Measurements from ENCODE around the gene CLEC7A. TPM values are rescaled to one million over a fixed set of nuclear protein-coding genes. Genes with fewer than 3 reads are reported as not detected.

The CLEC7A gene
- polyA plus RNA-seq, 2 of the 4 experiments (the other 2 are of a cell fraction) = not detected

- TF ChIP-seq ATOH8 (CRISPR knock-in tag; IDR thresholded peaks at IDR 0.05; ENCODE audit: low read depth) = no peak
- TF ChIP-seq EHMT2 (IDR thresholded peaks at IDR 0.05; ENCODE audit: low read depth) = no peak
Measured at GRCh38 chr12:10121278-10121677, 8.7 kb downstream of the CLEC7A start (continued).

GRCh38 chr12:10119066-10119465, 10.9 kb downstream of the CLEC7A start:
- ChIA-PET POLR2A (no interaction called here), CTCF (interaction anchor here (1.0 to 1.7 kb wide), 3 partner anchors 20 to 109 kb away, joined by 3 to 7 read pairs (median 4); no protein-coding TSS in a partner anchor)
- Histone ChIP-seq H3K4me3 (no peak overlapping the region), H3K9me3 (no peaks in the 10 kb centered on the region), H3K4me2 (peak overlapping the region; percentile 11; the same call in 1 of the 3 replicates), H3K4me1 (peaks cover 7% of the 10 kb centered on the region; the same call in 1 of the 3 replicates), H3K27ac (no peak overlapping the region)
- DNase-seq (ENCODE audit: low read depth in 1 of 2, low spot score in 1 of 2) = peak in 1 of 2 experiments; percentile 38
- 30% methylated on average over 3 of the region's 3 CpGs for WGBS (ENCODE audit: missing lambda C conversion rate)
- TF ChIP-seq KDM1A (IDR thresholded peaks at IDR 0.05; ENCODE audit: low read depth) (no peak), MAFK (IDR thresholded peaks at IDR 0.05; ENCODE audit: partially characterized antibody) (peak; percentile 54), ZFP36 (IDR thresholded peaks at IDR 0.05; ENCODE audit: borderline replicate concordance, partially characterized antibody) (no peak), PBX3 (IDR thresholded peaks at IDR 0.05) (no peak), RNF2 (IDR thresholded peaks at IDR 0.05; ENCODE audit: borderline replicate concordance, low read depth) (no peak), KDM5A (IDR thresholded peaks at IDR 0.05) (no peak), TP53 (CRISPR knock-in tag; IDR thresholded peaks at IDR 0.05) (no peak), HOXB13 (CRISPR knock-in tag; IDR thresholded peaks at IDR 0.05; ENCODE audit: low read depth) (no peak)
- no peak for FAIRE-seq
- ATAC-seq = peak; percentile 57 to 62; a peak in 4 of 6 replicates

GRCh38 chr12:10115890-10116289, 14.1 kb downstream of the CLEC7A start:
- no peak for ATAC-seq
- POLR2A ChIA-PET = no interaction called here
- TF ChIP-seq CTCF (IDR thresholded peaks at IDR 0.05) (no peak), KDM5A (IDR thresholded peaks at IDR 0.05) (no peak), SREBF2 (IDR thresholded peaks at IDR 0.05) (no peak), SMC3 (IDR thresholded peaks at IDR 0.05) (no peak), RAD21 (conservative IDR thresholded peaks at IDR 0.05 in 1 of 2, IDR thresholded peaks at IDR 0.05 in 1 of 2) (no peak), RARB (CRISPR knock-in tag; IDR thresholded peaks at IDR 0.05) (no peak), BHLHE40 (IDR thresholded peaks at IDR 0.05; ENCODE audit: low read depth, low read length) (no peak), ZNF302 (CRISPR knock-in tag; IDR thresholded peaks at IDR 0.05) (no peak)

GRCh38 chr12:10115311-10115710, 14.7 kb downstream of the CLEC7A start:
- WGBS (ENCODE audit: missing lambda C conversion rate) = 79% methylated on average over 15 of the region's 15 CpGs
- ATAC-seq (no peak), DNase-seq (ENCODE audit: low read depth in 1 of 2, low spot score in 1 of 2) (no peak), FAIRE-seq (no peak)
- POLR2A ChIA-PET = no interaction called here
- Histone ChIP-seq H3K4me1 (peaks cover 22% of the 10 kb centered on the region), H3K4me2 (no peak overlapping the region), H3K27ac (no peak overlapping the region), H3K9me3 (no peaks in the 10 kb centered on the region), H3K4me3 (no peak overlapping the region)
- CTCF ChIA-PET = interaction anchor here (1.0 kb wide), 1 partner anchor 24 kb away, joined by 3 read pairs; no protein-coding TSS in a partner anchor
- TF ChIP-seq RARB (CRISPR knock-in tag; IDR thresholded peaks at IDR 0.05) (no peak), ZNF302 (CRISPR knock-in tag; IDR thresholded peaks at IDR 0.05) (no peak), REST (IDR thresholded peaks at IDR 0.05) (no peak), PHF8 (IDR thresholded peaks at IDR 0.05; ENCODE audit: borderline replicate concordance, low read depth) (no peak), GATA3 (IDR thresholded peaks at IDR 0.05; ENCODE audit: borderline replicate concordance) (no peak), RNF2 (IDR thresholded peaks at IDR 0.05; ENCODE audit: borderline replicate concordance, low read depth) (no peak), EHMT2 (IDR thresholded peaks at IDR 0.05; ENCODE audit: low read depth) (no peak), FOXS1 (CRISPR knock-in tag; IDR thresholded peaks at IDR 0.05) (no peak), SMC3 (IDR thresholded peaks at IDR 0.05) (no peak), RAD21 (conservative IDR thresholded peaks at IDR 0.05 in 1 of 2, IDR thresholded peaks at IDR 0.05 in 1 of 2) (no peak), CBX2 (IDR thresholded peaks at IDR 0.05; ENCODE audit: borderline replicate concordance, low read depth) (no peak), HES2 (IDR thresholded peaks at IDR 0.05) (no peak), CEBPB (IDR thresholded peaks at IDR 0.05) (no peak)

More at GRCh38 chr12:10115890-10116289, 14.1 kb downstream of the CLEC7A start:
- CTCF ChIA-PET = interaction anchor here (1.0 kb wide), 1 partner anchor 24 kb away, joined by 3 read pairs; no protein-coding TSS in a partner anchor
- Histone ChIP-seq H3K4me3 (no peak overlapping the region), H3K9me3 (no peaks in the 10 kb centered on the region), H3K4me1 (peaks cover 22% of the 10 kb centered on the region), H3K27ac (no peak overlapping the region), H3K4me2 (no peak overlapping the region)
- FAIRE-seq (peak; percentile 7), DNase-seq (ENCODE audit: low read depth in 1 of 2, low spot score in 1 of 2) (no peak)
- 74% methylated on average over 7 of the region's 7 CpGs for WGBS (ENCODE audit: missing lambda C conversion rate)
